ENCODE data around the gene COL6A1. TPM values are rescaled to one million over a fixed set of nuclear protein-coding genes. Genes with fewer than 3 reads are reported as not detected.

COL6A1 gene
- total and polyA plus RNA-seq, 2 donors (not counting 3 experiments of a cell fraction or from before 2014, with no cell fraction given): 30.1 to 42.4 TPM

DNA sequence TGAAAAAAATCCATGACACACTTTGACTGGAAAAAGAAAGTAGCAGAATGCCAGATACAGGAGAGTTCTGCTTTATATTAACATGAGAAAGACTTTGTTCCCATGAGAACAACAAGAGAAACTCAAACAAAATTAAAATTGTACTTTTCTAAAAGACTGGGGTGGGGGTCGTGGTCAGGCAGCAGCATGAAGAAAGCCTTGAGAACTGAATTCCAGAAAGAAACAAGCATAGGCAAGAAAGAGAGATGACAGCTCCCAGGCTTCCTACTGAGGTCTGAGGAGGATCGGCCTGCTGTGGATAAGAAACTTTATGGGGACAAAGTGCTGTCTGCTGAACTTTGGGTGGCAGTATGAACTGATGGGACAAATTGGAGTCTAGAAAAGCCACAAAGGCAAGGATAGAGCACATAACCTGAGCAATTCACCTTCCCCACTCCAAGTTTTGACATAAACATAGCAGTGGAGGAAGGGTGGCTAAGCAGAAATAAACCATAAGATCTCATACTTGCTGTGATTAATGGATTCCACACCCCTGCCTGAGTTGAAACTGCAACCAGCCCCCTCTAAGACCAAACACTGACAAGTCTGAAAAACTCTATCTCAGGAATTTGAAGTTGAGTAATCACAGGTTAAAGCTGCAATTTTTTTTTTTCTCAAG, 43.7 kb downstream of the COL6A1 start:
- no peak overlapping the region for H3K4me2 ChIP-seq (ENCODE audit: insufficient read depth, low read length)
- no peaks in the 10 kb centered on the region for H3K36me3 ChIP-seq (ENCODE audit: control insufficient read depth in 2 of 2, extremely low read depth in 1 of 2, insufficient read depth in 2 of 2, low read length in 2 of 2)
- FAIRE-seq (peak; percentile 8), DNase-seq (ENCODE audit: low read depth, low spot score) (no peak)
- H2AFZ ChIP-seq (ENCODE audit: low read depth, low read length): no peak overlapping the region
- intact Hi-C loops (cut with micrococcal nuclease): no loop called here
- POLR2A ChIA-PET: no interaction called here
- TF ChIP-seq JUN (IDR thresholded peaks at IDR 0.05; ENCODE audit: borderline replicate concordance, insufficient read depth, insufficient read length, low read depth) (no peak), POLR2A (IDR thresholded peaks at IDR 0.05; ENCODE audit: low read depth, low read length) (no peak), MYC (IDR thresholded peaks at IDR 0.05; ENCODE audit: low read depth, low read length) (no peak), FOS (IDR thresholded peaks at IDR 0.05; ENCODE audit: borderline replicate concordance, insufficient read depth, low read length) (no peak), POLR2AphosphoS5 (IDR thresholded peaks at IDR 0.05; ENCODE audit: insufficient read depth, low read depth, low read length) (no peak), EZH2 (IDR thresholded peaks at IDR 0.05; ENCODE audit: borderline replicate concordance, low read depth, low read length, severe bottlenecking) (no peak), GATA2 (IDR thresholded peaks at IDR 0.05; ENCODE audit: insufficient read depth, insufficient read length, low read depth, low read length) (no peak)
- TF ChIP-seq, protein P1, sequence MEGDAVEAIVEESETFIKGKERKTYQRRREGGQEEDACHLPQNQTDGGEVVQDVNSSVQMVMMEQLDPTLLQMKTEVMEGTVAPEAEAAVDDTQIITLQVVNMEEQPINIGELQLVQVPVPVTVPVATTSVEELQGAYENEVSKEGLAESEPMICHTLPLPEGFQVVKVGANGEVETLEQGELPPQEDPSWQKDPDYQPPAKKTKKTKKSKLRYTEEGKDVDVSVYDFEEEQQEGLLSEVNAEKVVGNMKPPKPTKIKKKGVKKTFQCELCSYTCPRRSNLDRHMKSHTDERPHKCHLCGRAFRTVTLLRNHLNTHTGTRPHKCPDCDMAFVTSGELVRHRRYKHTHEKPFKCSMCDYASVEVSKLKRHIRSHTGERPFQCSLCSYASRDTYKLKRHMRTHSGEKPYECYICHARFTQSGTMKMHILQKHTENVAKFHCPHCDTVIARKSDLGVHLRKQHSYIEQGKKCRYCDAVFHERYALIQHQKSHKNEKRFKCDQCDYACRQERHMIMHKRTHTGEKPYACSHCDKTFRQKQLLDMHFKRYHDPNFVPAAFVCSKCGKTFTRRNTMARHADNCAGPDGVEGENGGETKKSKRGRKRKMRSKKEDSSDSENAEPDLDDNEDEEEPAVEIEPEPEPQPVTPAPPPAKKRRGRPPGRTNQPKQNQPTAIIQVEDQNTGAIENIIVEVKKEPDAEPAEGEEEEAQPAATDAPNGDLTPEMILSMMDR (IDR thresholded peaks at IDR 0.05; ENCODE audit: extremely low read depth in 1 of 2, insufficient read depth in 1 of 2, low read depth in 1 of 2, low read length in 2 of 2): no peak
- TF ChIP-seq, protein P2, sequence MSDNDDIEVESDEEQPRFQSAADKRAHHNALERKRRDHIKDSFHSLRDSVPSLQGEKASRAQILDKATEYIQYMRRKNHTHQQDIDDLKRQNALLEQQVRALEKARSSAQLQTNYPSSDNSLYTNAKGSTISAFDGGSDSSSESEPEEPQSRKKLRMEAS (IDR thresholded peaks at IDR 0.05; ENCODE audit: insufficient read depth, insufficient read length): no peak
- no TSS peak for BruUV-seq (replicated peaks)
- H3K27ac ChIP-seq (ENCODE audit: insufficient read depth, low read depth, low read length): no peak overlapping the region
- no peaks in the 10 kb centered on the region for H3K9me3 ChIP-seq (replicated peaks; ENCODE audit: control insufficient read depth, insufficient read depth, low read length)
- H3K4me3 ChIP-seq (replicated peaks in 1 of 3; ENCODE audit: insufficient read depth in 1 of 3, low read depth in 1 of 3, low read length in 3 of 3): no peak overlapping the region
- H3K27me3 ChIP-seq (ENCODE audit: control insufficient read depth in 2 of 2, insufficient read depth in 2 of 2, low read length in 2 of 2): peaks cover 8 to 35% of the 10 kb centered on the region in 2 experiments
- no peaks in the 10 kb centered on the region for H3K4me1 ChIP-seq (ENCODE audit: control insufficient read depth, extremely low read depth, insufficient read depth, low read length)
- no peaks in the 10 kb centered on the region for H3K9me1 ChIP-seq (replicated peaks; ENCODE audit: control insufficient read depth, extremely low read depth, insufficient read depth, low read length)
- H3K79me2 ChIP-seq (ENCODE audit: control insufficient read depth, insufficient read depth, low read length): no peaks in the 10 kb centered on the region
- CTCF ChIA-PET: no interaction called here
- dilution Hi-C loops (cut with MboI; ENCODE audit: extremely low pct_ligation_motif_present, low sequenced_read_pairs): no loop called here
- H4K20me1 ChIP-seq (replicated peaks; ENCODE audit: control insufficient read depth, extremely low read depth, insufficient read depth, low read length): no peaks in the 10 kb centered on the region
- H3K9ac ChIP-seq (replicated peaks; ENCODE audit: extremely low read depth, insufficient read depth, low read length): no peak overlapping the region

Data from endothelial cell of umbilical vein (primary cell).